DOHH2 (cell line): Measurements from ENCODE around the gene COL5A2.

Source experiments
- H3F3A ChIP-seq: fragments of 200-600 bp; sonication (generic), shearing (Covaris generic); 2 replicates; pipeline ENCODE4 v1.6.0; 2016; ENCODE audit warnings: antibody characterized with exemption, mild to moderate bottlenecking; ENCODE audit not compliant: control insufficient read depth, insufficient read depth
- H3K27ac ChIP-seq: fragments of 200-600 bp; sonication (generic); 2 replicates; pipeline ENCODE4 v1.5.1; 2014; ENCODE audit warnings: low read depth, mild to moderate bottlenecking, low read length, moderate library complexity
- H3K27me3 ChIP-seq: fragments of 200-600 bp; sonication (generic); 2 replicates; pipeline ENCODE4 v1.6.1; 2014; ENCODE audit warnings: mild to moderate bottlenecking, low read length, mixed read lengths; ENCODE audit not compliant: control insufficient read depth
- H3K36me3 ChIP-seq: fragments of 200-600 bp; sonication (generic); 2 replicates; pipeline ENCODE4 v1.6.1; 2014; ENCODE audit warnings: mild to moderate bottlenecking, low read length, moderate library complexity, mixed read lengths; ENCODE audit not compliant: control insufficient read depth
- H3K4me1 ChIP-seq: fragments of 200-600 bp; sonication (generic); 2 replicates; pipeline ENCODE4 v1.6.1; 2014; ENCODE audit warnings: mild to moderate bottlenecking, low read length, mixed read lengths; ENCODE audit not compliant: control insufficient read depth
- H3K4me2 ChIP-seq: fragments of 200-600 bp; sonication (generic); 2 replicates; pipeline ENCODE4 v1.6.0; 2014; ENCODE audit warnings: mild to moderate bottlenecking, low read length, moderate library complexity
- H3K4me3 ChIP-seq: fragments of 200-600 bp; sonication (generic); 2 replicates; pipeline ENCODE4 v1.5.1; 2014; ENCODE audit warnings: mild to moderate bottlenecking, low read length, mixed read lengths
- H3K79me2 ChIP-seq: fragments of 200-600 bp; sonication (generic); 2 replicates; pipeline ENCODE4 v1.6.1; 2014; ENCODE audit warnings: mild to moderate bottlenecking, low read length, mixed read lengths; ENCODE audit not compliant: control insufficient read depth
- H3K9me2 ChIP-seq: fragments of 200-600 bp; sonication (generic); replicated peaks from 2 replicates; pipeline ENCODE4 v1.6.1; 2014; ENCODE audit warnings: mild to moderate bottlenecking, low read length, mixed read lengths; ENCODE audit not compliant: control insufficient read depth
- H3K9me3 ChIP-seq: fragments of 200-600 bp; sonication (generic); 2 replicates; pipeline ENCODE4 v1.6.1; 2014; ENCODE audit warnings: antibody characterized with exemption, low read length, mixed read lengths; ENCODE audit not compliant: control insufficient read depth, insufficient read depth
- H4K20me1 ChIP-seq: fragments of 200-600 bp; sonication (generic); 2 replicates; pipeline ENCODE4 v1.6.0; 2014; ENCODE audit warnings: low read depth, mild to moderate bottlenecking, antibody characterized with exemption, low read length, moderate library complexity; ENCODE audit not compliant: control insufficient read depth, insufficient read depth
- CTCF ChIP-seq: fragments of 200-600 bp; sonication (generic); IDR thresholded peaks from one replicate; pipeline ENCODE4 v1.5.1; 2014; ENCODE audit warnings: antibody characterized with exemption, mild to moderate bottlenecking, low read depth, low read length; ENCODE audit not compliant: poor library complexity, severe bottlenecking
- EZH2phosphoT487 ChIP-seq: fragments of 200-600 bp; sonication (generic); IDR thresholded peaks from 2 replicates; pipeline ENCODE4 v1.6.1; 2017; ENCODE audit warnings: borderline replicate concordance, mild to moderate bottlenecking, antibody characterized with exemption, low read length, moderate library complexity, mixed read lengths

Gene COL5A2

GRCh38 chr2:189000221-189000620, 179.3 kb downstream of the COL5A2 start:
- no peaks in the 10 kb centered on the region for H3K79me2 ChIP-seq
- H3K9me3 ChIP-seq, result no peaks in the 10 kb centered on the region
- no peak overlapping the region for H3K4me2 ChIP-seq
- no peaks in the 10 kb centered on the region for H3K27me3 ChIP-seq
- no peaks in the 10 kb centered on the region for H3F3A ChIP-seq
- no peaks in the 10 kb centered on the region for H3K4me1 ChIP-seq
- no peaks in the 10 kb centered on the region for H4K20me1 ChIP-seq
- TF ChIP-seq CTCF (no peak), EZH2phosphoT487 (no peak)
- H3K36me3 ChIP-seq, result no peaks in the 10 kb centered on the region
- H3K4me3 ChIP-seq, result no peak overlapping the region
- H3K9me2 ChIP-seq, result no peaks in the 10 kb centered on the region
- H3K27ac ChIP-seq, result no peak overlapping the region

GRCh38 chr2:188997263-188997662, 182.3 kb downstream of the COL5A2 start:
- Histone ChIP-seq H3K79me2 (no peaks in the 10 kb centered on the region), H3K27ac (no peak overlapping the region), H3K9me3 (no peaks in the 10 kb centered on the region), H3K9me2 (no peaks in the 10 kb centered on the region), H3K4me2 (no peak overlapping the region), H3K36me3 (no peaks in the 10 kb centered on the region), H3K4me3 (no peak overlapping the region), H3K27me3 (no peaks in the 10 kb centered on the region), H3F3A (no peaks in the 10 kb centered on the region), H4K20me1 (no peaks in the 10 kb centered on the region), H3K4me1 (no peaks in the 10 kb centered on the region)
- no peak for TF ChIP-seq EZH2phosphoT487
- TF ChIP-seq CTCF, result no peak

- Histone ChIP-seq H3K4me1 (no peaks in the 10 kb centered on the region), H4K20me1 (no peaks in the 10 kb centered on the region), H3K9me3 (no peaks in the 10 kb centered on the region), H3K27me3 (no peaks in the 10 kb centered on the region), H3F3A (no peaks in the 10 kb centered on the region), H3K9me2 (no peaks in the 10 kb centered on the region), H3K27ac (no peak overlapping the region), H3K36me3 (no peaks in the 10 kb centered on the region), H3K4me2 (no peak overlapping the region), H3K4me3 (no peak overlapping the region), H3K79me2 (no peaks in the 10 kb centered on the region)
- TF ChIP-seq EZH2phosphoT487 (no peak), CTCF (no peak)
These were observed 186.3 kb downstream of the COL5A2 start for GRCh38 chr2:188993247-188993646.

GRCh38 chr2:188986839-188987238, 192.7 kb downstream of the COL5A2 start:
- no peaks in the 10 kb centered on the region for H4K20me1 ChIP-seq
- H3K27me3 ChIP-seq, result no peaks in the 10 kb centered on the region
- H3K4me1 ChIP-seq, result no peaks in the 10 kb centered on the region
- no peaks in the 10 kb centered on the region for H3K36me3 ChIP-seq
- H3K9me2 ChIP-seq, result no peaks in the 10 kb centered on the region
- H3K79me2 ChIP-seq, result no peaks in the 10 kb centered on the region
- no peak overlapping the region for H3K27ac ChIP-seq
- no peaks in the 10 kb centered on the region for H3F3A ChIP-seq
- H3K4me2 ChIP-seq, result no peak overlapping the region
- no peak for TF ChIP-seq CTCF
- no peak for TF ChIP-seq EZH2phosphoT487
- H3K9me3 ChIP-seq, result no peaks in the 10 kb centered on the region
- no peak overlapping the region for H3K4me3 ChIP-seq
